Stomach (tissue), 4 donors: ENCODE results near the gene RARS2.

Source experiments
- POLR2A ChIP-seq, 4 donors: fragments of 450-650 bp; IDR thresholded peaks; one replicate each; pipeline ENCODE4 v1.6.1; 2016; ENCODE audit warnings: antibody characterized with exemption in 4 of 4, control low read depth in 2 of 4, mild to moderate bottlenecking in 1 of 4, moderate library complexity in 1 of 4
- POLR2AphosphoS5 ChIP-seq, 3 donors: sonication (generic); formaldehyde crosslinking; IDR thresholded peaks; one replicate each; pipeline ENCODE4 v1.6.1; 2016; ENCODE audit warnings: antibody characterized with exemption in 3 of 3
- TF ChIP-seq, protein P1 (sequence below), 7 experiments: fragments of 450-650 bp in 4 of 7; fragments of 200-600 bp in 3 of 7; sonication (generic) in 3 of 7; IDR thresholded peaks; one replicate each; pipeline ENCODE4 v1.5.1; 2016 to 2019; ENCODE audit warnings: antibody characterized with exemption in 7 of 7, control low read depth in 2 of 7, mild to moderate bottlenecking in 1 of 7

DNA sequence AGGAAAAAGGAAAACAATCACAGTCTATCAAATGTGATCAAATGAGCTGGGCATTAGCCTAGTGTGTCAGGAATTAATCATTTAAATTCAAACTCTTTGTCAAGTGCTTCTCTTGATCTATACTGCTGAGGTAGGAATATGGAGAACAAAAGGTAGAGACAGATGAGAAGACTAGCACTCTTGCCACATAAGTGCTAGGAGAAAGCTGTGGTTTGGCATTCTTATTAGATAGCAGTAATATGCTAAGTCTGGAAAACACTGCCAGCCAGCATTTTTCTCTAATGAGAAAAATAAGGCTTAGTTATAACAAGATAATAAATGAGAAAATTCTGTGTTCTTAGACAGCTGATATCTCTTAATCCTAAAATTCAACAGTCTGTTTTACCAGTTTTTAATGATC is 39.1 kb upstream of the RARS2 start:
- TF ChIP-seq, protein P1, sequence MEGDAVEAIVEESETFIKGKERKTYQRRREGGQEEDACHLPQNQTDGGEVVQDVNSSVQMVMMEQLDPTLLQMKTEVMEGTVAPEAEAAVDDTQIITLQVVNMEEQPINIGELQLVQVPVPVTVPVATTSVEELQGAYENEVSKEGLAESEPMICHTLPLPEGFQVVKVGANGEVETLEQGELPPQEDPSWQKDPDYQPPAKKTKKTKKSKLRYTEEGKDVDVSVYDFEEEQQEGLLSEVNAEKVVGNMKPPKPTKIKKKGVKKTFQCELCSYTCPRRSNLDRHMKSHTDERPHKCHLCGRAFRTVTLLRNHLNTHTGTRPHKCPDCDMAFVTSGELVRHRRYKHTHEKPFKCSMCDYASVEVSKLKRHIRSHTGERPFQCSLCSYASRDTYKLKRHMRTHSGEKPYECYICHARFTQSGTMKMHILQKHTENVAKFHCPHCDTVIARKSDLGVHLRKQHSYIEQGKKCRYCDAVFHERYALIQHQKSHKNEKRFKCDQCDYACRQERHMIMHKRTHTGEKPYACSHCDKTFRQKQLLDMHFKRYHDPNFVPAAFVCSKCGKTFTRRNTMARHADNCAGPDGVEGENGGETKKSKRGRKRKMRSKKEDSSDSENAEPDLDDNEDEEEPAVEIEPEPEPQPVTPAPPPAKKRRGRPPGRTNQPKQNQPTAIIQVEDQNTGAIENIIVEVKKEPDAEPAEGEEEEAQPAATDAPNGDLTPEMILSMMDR (IDR thresholded peaks at IDR 0.05): no peak
- TF ChIP-seq POLR2AphosphoS5 (IDR thresholded peaks at IDR 0.05) (no peak), POLR2A (IDR thresholded peaks at IDR 0.05) (no peak)
